GM21526 (cell line): ENCODE measurements around the gene ATAD3B.
"Not testable (repeated sequence)": the region's sequence is repeated elsewhere in the genome, so short reads cannot be mapped to it uniquely, and the experiment has no call there.

Experiments used
- ATAC-seq: cut with Tn5 transposase; IDR thresholded peaks from one replicate; pipeline ENCODE4 v1.9.1; 2021; ENCODE audit warnings: moderate library complexity; ENCODE audit not compliant: unreplicated experiment, low FRiP score

The ATAD3B gene

DNA sequence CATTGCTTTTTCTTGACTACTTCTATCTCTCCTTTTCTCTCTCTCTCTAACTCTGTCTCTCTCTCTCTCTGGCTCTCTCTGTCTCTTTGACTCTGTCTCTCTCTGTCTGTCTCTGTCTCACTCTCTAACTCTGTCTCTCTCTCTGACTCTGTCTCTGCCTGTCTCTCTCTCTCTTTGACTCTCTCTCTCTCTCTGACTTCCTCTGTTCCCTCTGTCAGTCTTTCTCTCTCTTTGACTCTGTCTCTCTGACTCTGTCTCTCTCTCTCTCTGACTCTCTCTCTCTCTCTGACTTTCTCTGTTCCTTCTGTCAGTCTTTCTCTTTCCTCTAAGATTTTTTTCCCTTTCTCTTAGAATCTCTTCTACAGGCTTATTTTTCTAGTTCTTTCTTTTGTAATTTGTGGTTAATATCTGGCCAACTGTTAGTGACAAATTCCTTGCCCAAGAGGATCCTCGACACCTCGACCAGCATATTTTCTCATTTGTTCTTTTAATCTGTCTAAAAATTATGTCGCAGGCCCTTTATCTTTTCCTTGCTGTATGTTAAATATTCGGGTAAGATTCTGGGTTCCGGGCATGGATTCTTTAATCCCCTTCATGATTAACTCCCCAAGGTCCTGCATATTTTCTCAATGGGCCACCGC, 22.3 kb upstream of the ATAD3B start, which contains the start of gene ATAD3C:
ATAD3C (plus strand) TSS at position 591 of the 641 bp plus-strand sequence. CDS start 995 bp downstream, outside the sequence.
- no peak for ATAC-seq

DNA sequence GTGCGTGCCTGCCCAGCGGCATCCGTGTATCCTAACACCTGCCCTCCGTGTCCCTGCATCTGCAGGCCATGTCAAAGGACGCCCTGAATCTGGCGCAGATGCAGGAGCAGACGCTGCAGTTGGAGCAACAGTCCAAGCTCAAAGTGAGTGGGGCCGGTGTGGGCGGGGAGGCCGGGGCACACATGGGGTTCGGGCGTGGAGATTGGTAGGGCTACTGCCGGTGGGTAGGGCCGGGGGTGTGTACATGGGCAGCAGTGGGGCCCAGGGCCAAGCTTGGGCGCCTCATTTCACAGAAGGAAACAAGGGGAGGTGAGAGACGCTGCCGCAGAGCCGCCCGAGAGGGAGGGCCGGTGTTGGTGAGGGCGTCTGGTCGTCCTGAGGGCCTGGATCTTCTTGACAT, 20.9 kb upstream of the ATAD3B start:
- not testable (repeated sequence) for ATAC-seq

GRCh38 chr1:1451696-1452364, 19.7 kb upstream of the ATAD3B start:
- no peak for ATAC-seq

- ATAC-seq, result not testable (repeated sequence)
Measured at GRCh38 chr1:1452365-1452739, 19.2 kb upstream of the ATAD3B start.

- ATAC-seq, result no peak
Measured at GRCh38 chr1:1452882-1453281, 18.7 kb upstream of the ATAD3B start.

DNA sequence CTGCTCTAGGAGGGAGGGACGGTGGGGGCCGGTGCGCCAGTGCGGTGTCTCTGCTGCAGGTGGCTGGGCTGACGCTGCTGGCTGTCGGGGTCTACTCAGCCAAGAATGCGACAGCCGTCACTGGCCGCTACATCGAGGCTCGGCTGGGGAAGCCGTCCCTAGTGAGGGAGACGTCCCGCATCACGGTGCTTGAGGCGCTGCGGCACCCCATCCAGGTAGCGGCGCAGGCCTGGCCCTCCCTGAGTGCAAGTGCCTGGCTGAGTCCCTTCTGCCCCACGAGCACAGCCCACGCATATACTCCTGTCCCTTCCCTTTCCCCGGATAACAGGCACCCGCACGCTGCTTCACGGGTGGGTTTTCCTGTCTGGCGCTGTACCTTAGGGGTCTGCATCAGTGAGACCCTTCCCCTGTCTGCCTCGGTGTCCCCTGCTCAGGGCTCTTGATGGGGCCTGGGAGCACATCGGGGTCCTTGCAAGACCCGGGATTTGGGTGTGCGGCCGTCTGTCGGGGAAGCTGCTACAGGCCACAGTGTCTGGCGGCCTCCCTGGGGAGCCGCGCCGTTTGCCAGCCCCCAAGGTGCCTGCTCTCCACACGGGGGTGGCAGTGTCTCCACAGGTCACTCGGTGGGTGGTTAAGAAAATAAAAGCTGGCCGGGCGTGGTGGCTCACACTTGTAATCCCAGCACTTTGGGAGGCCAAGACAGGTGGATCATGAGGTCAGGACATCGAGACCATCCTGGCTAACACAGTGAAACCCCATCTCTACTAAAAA, 17.1 kb upstream of the ATAD3B start:
- ATAC-seq, result not testable (repeated sequence)

DNA sequence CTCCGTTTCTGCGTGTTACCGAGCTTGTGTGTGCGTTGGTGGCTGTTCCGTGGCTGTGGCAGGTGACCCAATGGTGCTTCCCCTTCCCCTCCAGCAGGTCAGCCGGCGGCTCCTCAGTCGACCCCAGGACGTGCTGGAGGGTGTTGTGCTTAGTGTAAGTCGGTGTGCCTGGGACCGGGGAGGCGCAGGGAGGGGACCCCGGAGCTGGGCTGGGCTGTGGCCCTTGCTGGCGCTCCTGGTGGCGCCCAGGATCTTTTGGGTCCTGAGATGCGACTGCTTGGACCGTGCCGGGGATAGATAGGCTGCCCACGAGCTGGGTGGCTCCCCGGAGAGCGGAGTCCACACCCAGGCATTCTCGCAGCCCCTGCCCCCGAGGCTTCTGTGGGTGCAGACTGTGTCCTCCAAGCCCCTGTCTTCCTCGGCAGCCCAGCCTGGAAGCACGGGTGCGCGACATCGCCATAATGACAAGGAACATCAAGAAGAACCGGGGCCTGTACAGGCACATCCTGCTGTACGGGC, 16.1 kb upstream of the ATAD3B start:
- no peak for ATAC-seq

DNA sequence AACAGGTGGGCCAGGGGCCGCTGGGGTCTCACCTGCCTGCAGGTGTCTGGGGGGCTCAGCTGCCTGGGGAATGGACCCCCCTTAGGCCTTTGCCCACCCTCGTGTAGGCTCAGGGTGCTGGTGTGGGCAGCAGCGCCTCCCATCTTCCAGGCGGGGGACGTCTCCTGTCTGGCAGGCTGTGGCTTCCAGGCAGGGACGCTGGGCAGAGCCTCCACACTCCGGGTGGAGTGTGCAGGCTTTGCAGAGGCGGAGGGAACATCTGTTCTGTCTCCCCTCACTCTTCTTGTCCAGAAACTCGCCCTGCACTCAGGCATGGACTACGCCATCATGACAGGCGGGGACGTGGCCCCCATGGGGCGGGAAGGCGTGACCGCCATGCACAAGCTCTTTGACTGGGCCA, 15.6 kb upstream of the ATAD3B start:
- ATAC-seq, result not testable (repeated sequence)

GRCh38 chr1:1456683-1457255, 14.8 kb upstream of the ATAD3B start:
- not testable (repeated sequence) for ATAC-seq

DNA sequence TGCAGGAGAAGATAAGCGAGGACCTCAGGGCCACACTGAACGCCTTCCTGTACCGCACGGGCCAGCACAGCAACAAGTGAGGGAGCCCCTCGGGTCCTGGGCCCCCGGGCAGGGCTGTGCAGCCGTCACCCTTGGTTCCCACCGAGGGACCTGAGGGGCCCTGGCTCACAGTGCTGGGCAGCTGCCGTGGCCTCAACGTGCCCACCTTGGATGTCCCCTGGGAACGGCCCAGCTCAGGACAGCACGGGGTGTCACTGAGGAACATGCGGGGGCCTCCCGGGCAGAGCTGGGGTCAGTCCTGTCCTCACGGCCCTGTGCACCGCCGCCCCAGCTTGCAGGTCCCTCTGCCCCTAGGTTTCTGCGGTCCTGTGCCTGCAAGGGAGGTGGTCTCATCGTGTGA, 12.4 kb upstream of the ATAD3B start:
- not testable (repeated sequence) for ATAC-seq

DNA sequence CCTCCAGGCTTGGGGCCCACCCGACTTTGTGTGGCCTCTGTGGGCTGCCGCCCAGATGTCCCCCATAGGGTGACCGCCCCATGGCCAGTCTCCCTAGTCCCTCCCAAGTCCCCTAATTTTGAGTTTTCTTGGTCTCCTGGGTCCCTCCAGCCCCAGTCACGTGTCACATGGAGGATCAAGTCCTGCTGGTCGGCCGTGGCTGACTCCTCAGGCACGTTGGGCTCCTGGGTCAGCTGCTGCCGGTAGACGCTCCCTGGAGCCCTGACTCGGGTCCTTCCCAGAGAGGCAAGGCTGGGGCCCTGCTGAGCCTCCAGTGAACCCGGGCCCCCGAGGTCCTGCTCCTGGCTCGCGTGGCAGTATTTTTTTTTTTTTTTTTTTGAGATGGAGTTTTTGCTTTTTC, 11.9 kb upstream of the ATAD3B start:
- ATAC-seq, result not testable (repeated sequence)

- ATAC-seq, result no peak
Measured at GRCh38 chr1:1460540-1461130, 10.9 kb upstream of the ATAD3B start.

DNA sequence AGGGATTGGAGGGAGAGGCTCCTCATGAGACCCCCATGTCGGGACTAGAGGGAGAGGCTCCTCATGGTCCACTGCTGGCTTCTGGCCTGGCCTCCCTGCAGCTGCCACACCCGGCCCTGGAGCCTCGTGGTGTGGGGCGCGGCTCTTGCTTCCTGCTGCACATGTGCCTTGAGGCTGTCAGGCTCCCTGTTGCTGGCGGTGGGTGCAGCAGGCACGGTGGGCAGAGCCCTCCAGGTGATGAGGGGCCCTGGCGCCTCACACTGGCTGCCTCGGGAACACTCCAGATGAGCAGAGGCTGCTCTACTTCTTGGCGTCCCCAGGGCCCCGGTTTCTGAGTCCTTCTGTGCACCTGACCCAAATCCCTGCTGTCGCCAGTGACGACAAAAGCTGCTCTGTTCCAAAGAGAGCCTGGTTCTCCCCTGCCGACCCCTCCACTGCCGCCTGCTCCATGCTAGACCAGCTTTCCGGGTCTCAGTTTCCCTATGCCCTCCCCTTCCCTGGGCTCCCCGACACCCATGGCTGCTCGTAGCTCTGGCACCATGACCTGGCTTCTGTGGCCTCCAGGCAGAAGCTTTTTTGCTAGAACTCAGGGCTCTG, 9.7 kb upstream of the ATAD3B start:
- no peak for ATAC-seq

DNA sequence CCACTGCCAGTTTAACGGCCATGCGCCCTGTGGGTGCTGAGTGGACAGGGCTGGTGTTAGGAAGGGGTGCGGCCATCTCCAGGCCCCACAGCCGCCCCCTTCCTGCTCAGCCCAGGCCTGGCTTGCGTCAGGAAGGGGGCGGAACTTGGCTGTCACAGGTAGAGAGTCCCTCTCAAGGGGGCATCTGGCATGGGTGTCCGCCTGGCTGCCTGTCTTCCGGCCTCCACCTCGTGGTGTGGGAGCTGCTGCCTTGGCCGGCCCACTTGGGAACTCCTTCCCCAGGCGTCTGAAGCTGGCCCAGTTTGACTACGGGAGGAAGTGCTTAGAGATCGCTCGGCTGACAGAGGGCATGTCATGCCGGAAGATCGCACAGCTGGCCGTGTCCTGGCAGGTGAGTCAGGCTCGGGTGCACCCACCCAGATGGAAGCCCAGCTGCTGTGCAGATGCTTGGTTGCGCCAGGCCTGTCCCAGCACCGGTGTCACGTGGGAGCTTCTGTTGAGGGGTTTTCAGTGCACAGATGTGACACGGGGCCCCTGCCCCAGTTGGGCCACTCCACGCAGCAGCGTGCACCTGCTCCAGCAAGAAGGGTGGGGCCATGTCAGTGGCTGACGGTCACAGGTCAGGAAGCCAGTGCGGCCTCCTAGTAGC, 9.1 kb upstream of the ATAD3B start:
- no peak for ATAC-seq

GRCh38 chr1:1463312-1463711, 8.3 kb upstream of the ATAD3B start:
- ATAC-seq, result no peak

- ATAC-seq, result not testable (repeated sequence)
Measured at GRCh38 chr1:1468196-1468985, 3.2 kb upstream of the ATAD3B start.

DNA sequence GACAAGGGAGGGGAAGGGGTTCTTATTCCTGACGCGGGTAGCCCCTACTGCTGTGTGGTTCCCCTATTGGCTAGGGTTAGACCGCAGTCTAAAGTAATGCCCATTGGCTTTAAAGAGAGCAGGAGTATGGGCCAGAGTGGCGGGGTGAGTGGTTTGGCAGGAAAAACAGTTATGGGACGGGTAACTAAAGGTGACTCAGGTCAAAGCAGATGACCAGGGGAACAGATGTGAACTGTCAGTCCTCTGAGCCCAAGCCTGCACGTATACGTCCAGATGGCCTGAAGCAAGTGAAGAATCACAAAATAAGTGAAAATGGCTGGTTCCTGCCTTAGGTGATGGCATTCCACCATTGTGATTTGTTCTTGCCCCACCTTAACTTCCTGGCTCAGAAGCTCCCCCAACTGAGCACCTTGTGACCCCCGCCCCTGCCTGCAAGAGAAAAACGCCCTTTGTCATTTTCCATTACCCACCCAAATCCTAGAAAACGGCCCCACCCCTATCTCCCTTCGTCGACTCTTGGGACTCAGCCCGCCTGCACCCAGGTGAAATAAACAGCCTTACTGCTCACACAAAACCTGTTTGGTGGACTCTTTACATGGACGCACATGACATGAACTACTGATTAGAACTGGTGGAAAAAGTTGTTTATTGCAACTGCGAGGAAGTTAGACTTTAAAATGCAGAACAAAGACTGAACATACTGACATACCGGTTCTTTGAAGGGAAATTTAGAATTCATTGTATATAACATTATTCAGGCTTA, 758 bp upstream of the ATAD3B start:
- ATAC-seq, result no peak
